Suprapubic skin (tissue), 3 donors: ENCODE results near the gene KLHL29.

Source experiments
- EP300 ChIP-seq: sonication (generic); formaldehyde crosslinking; IDR thresholded peaks from one replicate; pipeline ENCODE4 v1.6.1; 2017; ENCODE audit warnings: antibody characterized with exemption
- POLR2A ChIP-seq, 2 donors: fragments of 450-650 bp; IDR thresholded peaks; one replicate each; pipeline ENCODE4 v1.6.1; 2017; ENCODE audit warnings: antibody characterized with exemption in 2 of 2, mild to moderate bottlenecking in 2 of 2, moderate library complexity in 2 of 2
- TF ChIP-seq, protein P1 (sequence below), 2 donors: fragments of 200-600 bp in 1 of 2; fragments of 450-650 bp in 1 of 2; sonication (generic) in 1 of 2; IDR thresholded peaks; one replicate each; pipeline ENCODE4 v1.5.1; 2016 to 2019; ENCODE audit warnings: antibody characterized with exemption in 2 of 2, mild to moderate bottlenecking in 1 of 2, moderate library complexity in 1 of 2

DNA sequence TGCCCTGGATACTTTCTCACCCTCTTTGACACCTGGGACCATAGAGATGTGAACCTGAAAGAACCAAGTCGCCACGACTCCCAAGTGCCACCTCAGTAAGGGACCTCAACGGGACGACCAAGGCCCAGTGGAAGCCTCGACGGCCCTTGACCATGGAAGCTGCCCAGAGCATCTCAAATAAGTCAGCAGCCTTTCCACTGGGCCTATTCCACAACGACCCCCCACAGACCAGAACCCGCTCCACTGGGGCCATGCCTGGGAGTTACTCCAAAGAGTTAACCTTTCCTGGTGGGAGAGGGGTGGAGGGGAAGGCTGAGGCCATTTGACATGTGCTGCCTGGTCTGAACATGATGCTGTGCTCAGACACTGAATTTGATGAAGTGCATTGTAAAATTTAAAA, 146.9 kb downstream of the KLHL29 start:
- TF ChIP-seq, protein P1, sequence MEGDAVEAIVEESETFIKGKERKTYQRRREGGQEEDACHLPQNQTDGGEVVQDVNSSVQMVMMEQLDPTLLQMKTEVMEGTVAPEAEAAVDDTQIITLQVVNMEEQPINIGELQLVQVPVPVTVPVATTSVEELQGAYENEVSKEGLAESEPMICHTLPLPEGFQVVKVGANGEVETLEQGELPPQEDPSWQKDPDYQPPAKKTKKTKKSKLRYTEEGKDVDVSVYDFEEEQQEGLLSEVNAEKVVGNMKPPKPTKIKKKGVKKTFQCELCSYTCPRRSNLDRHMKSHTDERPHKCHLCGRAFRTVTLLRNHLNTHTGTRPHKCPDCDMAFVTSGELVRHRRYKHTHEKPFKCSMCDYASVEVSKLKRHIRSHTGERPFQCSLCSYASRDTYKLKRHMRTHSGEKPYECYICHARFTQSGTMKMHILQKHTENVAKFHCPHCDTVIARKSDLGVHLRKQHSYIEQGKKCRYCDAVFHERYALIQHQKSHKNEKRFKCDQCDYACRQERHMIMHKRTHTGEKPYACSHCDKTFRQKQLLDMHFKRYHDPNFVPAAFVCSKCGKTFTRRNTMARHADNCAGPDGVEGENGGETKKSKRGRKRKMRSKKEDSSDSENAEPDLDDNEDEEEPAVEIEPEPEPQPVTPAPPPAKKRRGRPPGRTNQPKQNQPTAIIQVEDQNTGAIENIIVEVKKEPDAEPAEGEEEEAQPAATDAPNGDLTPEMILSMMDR (IDR thresholded peaks at IDR 0.05) = no peak
- TF ChIP-seq POLR2A (IDR thresholded peaks at IDR 0.05) (no peak), EP300 (no peak)
